GM23338 (cell line): Measurements from ENCODE around the gene SLC23A1.

Source experiments
- EZH2 ChIP-seq: fragments of 200-600 bp; sonication (generic); IDR thresholded peaks from one replicate; pipeline ENCODE4 v1.8.0; 2017; ENCODE audit warnings: antibody characterized with exemption, mild to moderate bottlenecking, low read depth; ENCODE audit not compliant: unreplicated experiment
- EZH2phosphoT487 ChIP-seq: fragments of 200-600 bp; sonication (generic); IDR thresholded peaks from one replicate; pipeline ENCODE4 v1.8.1; 2018; ENCODE audit warnings: antibody characterized with exemption; ENCODE audit not compliant: unreplicated experiment
- JUNB ChIP-seq: IDR thresholded peaks from one replicate; pipeline ENCODE4 v1.6.1; 2016; ENCODE audit warnings: antibody characterized with exemption; ENCODE audit not compliant: unreplicated experiment
- POLR2AphosphoS5 ChIP-seq: IDR thresholded peaks from 2 replicates; pipeline ENCODE4 v1.6.1; 2016; ENCODE audit warnings: antibody characterized with exemption, low read depth
- ZNF114 ChIP-seq: fragments of 250-450 bp; sonication (Bioruptor Pico); IDR thresholded peaks from 2 replicates; pipeline ENCODE4 v1.5.0; 2020; ENCODE audit warnings: mild to moderate bottlenecking, moderate library complexity
- ZNF331 ChIP-seq: fragments of 250-450 bp; sonication (Bioruptor Pico); IDR thresholded peaks from 2 replicates; pipeline ENCODE4 v1.5.0; 2020; ENCODE audit warnings: low read depth, mild to moderate bottlenecking, moderate library complexity
- TF ChIP-seq, protein P1 (sequence below), 2 experiments: fragments of 200-600 bp in 1 of 2; sonication (generic) in 1 of 2; conservative IDR thresholded peaks; 2 replicates each; pipeline versions ENCODE4 v1.5.1 to v1.6.1; 2016 to 2017; ENCODE audit warnings: antibody characterized with exemption in 2 of 2, low read depth in 2 of 2, mild to moderate bottlenecking in 2 of 2, moderate library complexity in 1 of 2
- TF ChIP-seq, protein P2 (sequence below): IDR thresholded peaks from one replicate; pipeline ENCODE4 v1.6.1; 2018; ENCODE audit warnings: antibody characterized with exemption; ENCODE audit not compliant: unreplicated experiment

DNA sequence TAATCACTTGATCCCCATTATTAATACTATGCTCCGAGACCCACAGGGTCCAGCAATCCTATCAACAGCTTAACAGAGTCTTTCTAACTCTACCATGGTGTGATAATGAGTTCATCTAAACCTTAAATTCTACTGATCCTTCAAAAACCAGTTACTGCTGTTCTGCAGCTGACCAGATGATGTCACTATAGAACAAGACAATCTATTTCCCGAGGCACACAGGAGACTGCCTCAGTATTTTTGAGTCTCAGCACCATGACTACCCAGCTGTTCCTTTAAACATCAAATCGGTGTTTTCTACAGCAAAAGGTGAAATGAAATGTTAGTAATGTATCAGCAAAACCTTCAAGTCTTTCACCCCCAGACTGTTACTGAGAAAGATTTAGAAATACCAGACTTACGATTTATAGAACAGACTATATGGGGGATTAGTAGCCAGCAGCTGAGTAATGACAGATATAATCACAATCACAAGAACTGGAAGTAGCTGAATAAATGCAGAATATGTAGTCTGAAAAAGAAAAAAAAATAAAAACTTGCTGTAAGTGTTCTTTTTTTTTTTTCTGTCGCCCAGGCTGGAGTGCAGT lies 39.3 kb upstream of the SLC23A1 start:
- TF ChIP-seq EZH2 = no peak
- TF ChIP-seq, protein P1, sequence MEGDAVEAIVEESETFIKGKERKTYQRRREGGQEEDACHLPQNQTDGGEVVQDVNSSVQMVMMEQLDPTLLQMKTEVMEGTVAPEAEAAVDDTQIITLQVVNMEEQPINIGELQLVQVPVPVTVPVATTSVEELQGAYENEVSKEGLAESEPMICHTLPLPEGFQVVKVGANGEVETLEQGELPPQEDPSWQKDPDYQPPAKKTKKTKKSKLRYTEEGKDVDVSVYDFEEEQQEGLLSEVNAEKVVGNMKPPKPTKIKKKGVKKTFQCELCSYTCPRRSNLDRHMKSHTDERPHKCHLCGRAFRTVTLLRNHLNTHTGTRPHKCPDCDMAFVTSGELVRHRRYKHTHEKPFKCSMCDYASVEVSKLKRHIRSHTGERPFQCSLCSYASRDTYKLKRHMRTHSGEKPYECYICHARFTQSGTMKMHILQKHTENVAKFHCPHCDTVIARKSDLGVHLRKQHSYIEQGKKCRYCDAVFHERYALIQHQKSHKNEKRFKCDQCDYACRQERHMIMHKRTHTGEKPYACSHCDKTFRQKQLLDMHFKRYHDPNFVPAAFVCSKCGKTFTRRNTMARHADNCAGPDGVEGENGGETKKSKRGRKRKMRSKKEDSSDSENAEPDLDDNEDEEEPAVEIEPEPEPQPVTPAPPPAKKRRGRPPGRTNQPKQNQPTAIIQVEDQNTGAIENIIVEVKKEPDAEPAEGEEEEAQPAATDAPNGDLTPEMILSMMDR (conservative IDR thresholded peaks at IDR 0.05; ENCODE audit: low read depth in 2 of 2) = peak; percentile 96 to 98
- no peak for TF ChIP-seq JUNB
- no peak for TF ChIP-seq POLR2AphosphoS5
- TF ChIP-seq ZNF331 (CRISPR knock-in tag) = no peak
- TF ChIP-seq EZH2phosphoT487 = no peak
- TF ChIP-seq, protein P2, sequence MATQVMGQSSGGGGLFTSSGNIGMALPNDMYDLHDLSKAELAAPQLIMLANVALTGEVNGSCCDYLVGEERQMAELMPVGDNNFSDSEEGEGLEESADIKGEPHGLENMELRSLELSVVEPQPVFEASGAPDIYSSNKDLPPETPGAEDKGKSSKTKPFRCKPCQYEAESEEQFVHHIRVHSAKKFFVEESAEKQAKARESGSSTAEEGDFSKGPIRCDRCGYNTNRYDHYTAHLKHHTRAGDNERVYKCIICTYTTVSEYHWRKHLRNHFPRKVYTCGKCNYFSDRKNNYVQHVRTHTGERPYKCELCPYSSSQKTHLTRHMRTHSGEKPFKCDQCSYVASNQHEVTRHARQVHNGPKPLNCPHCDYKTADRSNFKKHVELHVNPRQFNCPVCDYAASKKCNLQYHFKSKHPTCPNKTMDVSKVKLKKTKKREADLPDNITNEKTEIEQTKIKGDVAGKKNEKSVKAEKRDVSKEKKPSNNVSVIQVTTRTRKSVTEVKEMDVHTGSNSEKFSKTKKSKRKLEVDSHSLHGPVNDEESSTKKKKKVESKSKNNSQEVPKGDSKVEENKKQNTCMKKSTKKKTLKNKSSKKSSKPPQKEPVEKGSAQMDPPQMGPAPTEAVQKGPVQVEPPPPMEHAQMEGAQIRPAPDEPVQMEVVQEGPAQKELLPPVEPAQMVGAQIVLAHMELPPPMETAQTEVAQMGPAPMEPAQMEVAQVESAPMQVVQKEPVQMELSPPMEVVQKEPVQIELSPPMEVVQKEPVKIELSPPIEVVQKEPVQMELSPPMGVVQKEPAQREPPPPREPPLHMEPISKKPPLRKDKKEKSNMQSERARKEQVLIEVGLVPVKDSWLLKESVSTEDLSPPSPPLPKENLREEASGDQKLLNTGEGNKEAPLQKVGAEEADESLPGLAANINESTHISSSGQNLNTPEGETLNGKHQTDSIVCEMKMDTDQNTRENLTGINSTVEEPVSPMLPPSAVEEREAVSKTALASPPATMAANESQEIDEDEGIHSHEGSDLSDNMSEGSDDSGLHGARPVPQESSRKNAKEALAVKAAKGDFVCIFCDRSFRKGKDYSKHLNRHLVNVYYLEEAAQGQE = no peak
- no peak for TF ChIP-seq ZNF114 (CRISPR knock-in tag)
